ENCODE results near the gene MYBPC2.
A peak's percentile ranks its signal among the peaks of the same experiment; 100 is the strongest.

Gene MYBPC2

DNA sequence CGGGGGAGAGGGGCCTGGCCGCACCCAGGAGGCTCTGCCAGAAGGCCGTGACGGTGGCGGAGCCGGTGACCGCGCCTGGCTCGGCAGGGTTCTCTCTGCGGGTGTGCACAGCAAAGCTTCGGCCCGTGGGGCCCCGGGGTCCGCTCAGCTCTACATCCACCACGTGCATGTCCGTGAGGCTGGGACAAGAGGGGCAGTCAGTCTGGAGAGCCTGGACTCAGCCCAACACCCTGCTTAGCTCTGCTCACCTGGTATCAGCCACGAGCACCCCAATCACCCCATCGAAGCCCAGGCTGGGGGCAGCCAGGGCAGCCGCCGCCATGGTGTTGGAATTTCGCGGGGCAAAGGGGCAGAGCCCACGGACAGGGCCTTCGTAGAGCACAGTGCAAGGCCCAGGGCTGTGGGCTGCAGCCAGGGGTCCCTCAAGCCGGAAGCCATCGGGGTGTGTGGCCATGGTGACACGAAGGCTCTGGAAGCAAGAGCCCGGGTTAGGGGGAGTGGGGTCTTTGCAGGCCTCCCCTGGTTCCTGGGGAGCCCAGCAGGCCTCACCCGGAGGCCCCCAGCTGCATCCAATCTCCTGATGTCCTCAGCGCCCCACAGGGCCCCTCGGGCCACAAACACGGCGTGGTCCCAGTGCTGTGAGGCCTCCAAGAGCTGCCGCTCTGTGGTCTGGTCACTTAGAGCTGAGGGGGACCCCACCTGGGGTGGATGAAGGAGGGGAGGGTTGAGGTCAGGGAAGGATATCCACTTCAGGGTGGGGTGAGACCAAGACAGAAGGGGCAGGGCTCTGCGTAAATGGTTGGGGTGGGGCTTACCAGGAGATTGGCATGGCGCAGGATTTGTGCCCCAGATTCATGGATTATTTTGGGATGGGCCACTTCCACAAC is 79.7 kb downstream of the MYBPC2 start:
- no peaks in the 10 kb centered on the region for H3K27me3 ChIP-seq (ENCODE audit: insufficient read depth, insufficient read length)
- peak overlapping the region; percentile 85 for H3K9ac ChIP-seq (ENCODE audit: insufficient read length, low read depth)
- TF ChIP-seq ZNF274 (IDR thresholded peaks at IDR 0.05; ENCODE audit: low read depth, low read length) = no peak
- TF ChIP-seq YY1 (IDR thresholded peaks at IDR 0.05; ENCODE audit: insufficient read depth, insufficient read length) = no peak
- no peak for TF ChIP-seq SUZ12 (IDR thresholded peaks at IDR 0.05; ENCODE audit: extremely low read depth, insufficient read depth, insufficient read length)
- H3K36me3 ChIP-seq (ENCODE audit: insufficient read depth, insufficient read length, low read length) = peaks cover 3% of the 10 kb centered on the region
- no peaks in the 10 kb centered on the region for H3K9me3 ChIP-seq (ENCODE audit: insufficient read depth, low read length)
- H3K4me1 ChIP-seq (ENCODE audit: insufficient read depth, insufficient read length) = peaks cover 20% of the 10 kb centered on the region
- H3K4me3 ChIP-seq (ENCODE audit: insufficient read length, low read depth) = peak overlapping the region; percentile 42
- no peak for DNase-seq (ENCODE audit: low read depth, low spot score)

DNA sequence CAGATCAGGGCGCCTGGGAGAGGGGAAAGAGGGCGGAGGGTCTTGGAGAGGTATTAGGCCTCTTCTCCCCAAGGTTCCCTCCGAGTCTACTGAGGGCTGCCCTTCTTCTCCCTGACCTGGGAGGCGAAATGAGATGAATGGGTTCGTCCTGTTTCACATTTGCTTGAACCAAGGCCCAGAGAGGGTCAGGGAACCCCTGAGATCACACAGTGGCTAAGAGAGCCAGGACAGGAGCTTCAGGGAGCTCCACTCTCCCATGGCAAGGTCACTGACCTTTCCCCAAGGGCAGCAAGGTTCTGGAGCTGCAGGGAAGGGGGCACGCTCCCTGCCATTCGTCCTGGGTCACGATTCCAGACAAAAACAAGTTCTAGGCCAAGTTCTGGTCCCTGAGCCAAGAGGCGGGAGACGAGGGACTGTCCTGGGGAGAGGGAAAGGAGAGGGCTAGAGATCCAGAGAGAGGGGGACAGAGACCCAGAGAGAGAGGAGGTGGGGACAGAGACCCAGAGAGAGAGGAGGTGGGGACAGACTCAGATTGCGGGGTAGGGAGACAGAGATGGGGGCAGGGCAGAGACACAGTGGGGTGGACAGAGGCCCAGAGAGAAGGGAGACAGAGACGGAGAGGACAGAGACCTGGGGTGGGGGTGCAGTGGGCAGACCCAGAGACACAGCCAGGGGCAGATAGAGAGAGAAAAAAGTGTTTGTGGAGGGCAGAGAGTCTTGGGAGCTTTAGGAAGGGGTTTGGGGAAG is 80.5 kb downstream of the MYBPC2 start:
- Histone ChIP-seq H3K36me3 (ENCODE audit: insufficient read depth, insufficient read length, low read length) (peaks cover 11% of the 10 kb centered on the region), H3K27me3 (ENCODE audit: insufficient read depth, insufficient read length) (no peaks in the 10 kb centered on the region), H3K4me1 (ENCODE audit: insufficient read depth, insufficient read length) (peaks cover 20% of the 10 kb centered on the region), H3K9me3 (ENCODE audit: insufficient read depth, low read length) (no peaks in the 10 kb centered on the region), H3K4me3 (ENCODE audit: insufficient read length, low read depth) (no peak overlapping the region), H3K9ac (ENCODE audit: insufficient read length, low read depth) (peak overlapping the region; percentile 32)
- no peak for TF ChIP-seq YY1 (IDR thresholded peaks at IDR 0.05; ENCODE audit: insufficient read depth, insufficient read length)
- no peak for TF ChIP-seq ZNF274 (IDR thresholded peaks at IDR 0.05; ENCODE audit: low read depth, low read length)
- no peak for TF ChIP-seq SUZ12 (IDR thresholded peaks at IDR 0.05; ENCODE audit: extremely low read depth, insufficient read depth, insufficient read length)
- DNase-seq (ENCODE audit: low read depth, low spot score) = no peak

DNA sequence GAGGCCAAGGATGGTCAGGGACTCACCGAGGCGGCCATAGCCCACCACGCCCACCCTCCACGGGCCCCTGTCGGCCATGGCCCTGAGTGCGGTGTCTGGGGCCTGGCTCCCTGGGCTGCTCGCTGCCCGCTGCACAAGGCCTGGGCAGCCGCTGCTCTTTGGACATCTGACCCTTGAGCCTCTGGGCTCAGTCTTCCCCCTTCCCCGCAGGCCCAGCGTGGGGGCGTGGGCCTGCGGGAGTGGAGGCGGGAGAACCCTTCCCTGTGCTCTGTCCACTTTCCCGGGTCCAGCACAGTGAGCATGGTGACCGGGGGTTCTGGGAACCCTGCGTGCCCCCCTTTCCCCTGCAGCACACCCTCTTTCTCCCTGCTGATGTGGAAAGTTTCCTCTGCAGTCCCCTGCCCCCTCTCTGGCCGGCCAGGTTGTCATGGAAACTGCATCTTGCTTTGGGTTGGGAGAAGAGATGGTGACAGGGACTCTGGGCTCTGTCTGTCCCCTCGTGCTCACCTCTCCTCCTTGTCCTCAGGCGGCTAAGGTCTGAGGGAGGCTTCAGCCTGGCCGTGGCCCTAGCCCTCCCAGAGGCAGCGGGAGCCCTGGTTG is 81.2 kb downstream of the MYBPC2 start, which contains the start of gene ASPDH:
ASPDH (minus strand) TSS at position 168 of the 600 bp plus-strand sequence; CDS start at position 78, 90 bp downstream.
- Histone ChIP-seq H3K9me3 (ENCODE audit: insufficient read depth, low read length) (no peaks in the 10 kb centered on the region), H3K4me3 (ENCODE audit: insufficient read length, low read depth) (no peak within 1 kb of the TSS), H3K27me3 (ENCODE audit: insufficient read depth, insufficient read length) (no peaks in the 10 kb centered on the region), H3K9ac (ENCODE audit: insufficient read length, low read depth) (peak within 1 kb of the TSS; percentile 32), H3K36me3 (ENCODE audit: insufficient read depth, insufficient read length, low read length) (peaks cover 18% of the 10 kb centered on the region), H3K4me1 (ENCODE audit: insufficient read depth, insufficient read length) (peaks cover 19% of the 10 kb centered on the region)
- no peak for DNase-seq (ENCODE audit: low read depth, low spot score)
- TF ChIP-seq ZNF274 (IDR thresholded peaks at IDR 0.05; ENCODE audit: low read depth, low read length) (no peak), SUZ12 (IDR thresholded peaks at IDR 0.05; ENCODE audit: extremely low read depth, insufficient read depth, insufficient read length) (no peak), YY1 (IDR thresholded peaks at IDR 0.05; ENCODE audit: insufficient read depth, insufficient read length) (no peak)

DNA sequence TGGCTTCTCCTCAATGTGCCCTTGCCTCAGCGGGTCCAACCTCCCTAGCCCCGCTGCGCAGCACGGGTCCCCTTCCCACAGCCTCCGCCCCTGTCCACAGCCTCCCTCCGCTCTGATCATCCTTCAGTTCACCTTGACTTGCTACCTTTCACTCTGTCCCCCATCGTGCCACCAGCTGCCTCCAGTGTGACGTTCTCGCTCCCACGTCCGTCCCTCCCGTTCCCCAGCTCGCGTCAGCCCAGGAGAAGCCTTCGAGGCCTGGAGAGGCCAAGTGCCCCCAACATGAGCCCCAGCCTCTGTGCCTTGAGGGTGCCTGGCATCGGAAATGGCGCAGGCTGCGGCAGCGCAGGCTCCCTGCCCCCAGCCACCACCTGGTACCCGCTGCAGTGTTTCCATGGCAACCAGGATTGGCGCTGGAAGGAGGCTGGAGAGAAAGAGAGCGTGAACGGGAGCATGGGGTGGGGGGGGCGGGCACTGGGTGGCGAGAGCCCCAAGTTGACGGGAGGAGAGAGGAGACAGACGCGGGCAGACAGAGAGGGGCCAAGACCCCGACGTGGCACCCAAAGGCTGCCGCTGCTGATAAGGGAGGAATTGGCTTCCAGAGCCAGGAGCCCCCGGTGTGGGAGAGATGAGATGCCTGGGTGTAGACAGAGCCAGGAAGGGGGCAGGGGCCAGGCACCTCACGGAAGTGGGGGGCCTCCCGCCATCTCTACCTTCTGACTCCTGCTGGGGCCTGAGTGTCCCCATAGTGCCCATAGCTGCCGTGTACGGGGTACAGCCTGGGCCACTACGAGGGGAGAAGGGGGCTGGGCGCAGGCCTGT is 81.9 kb downstream of the MYBPC2 start:
- Histone ChIP-seq H3K9ac (ENCODE audit: insufficient read length, low read depth) (no peak overlapping the region), H3K4me3 (ENCODE audit: insufficient read length, low read depth) (no peak overlapping the region), H3K4me1 (ENCODE audit: insufficient read depth, insufficient read length) (peaks cover 19% of the 10 kb centered on the region), H3K9me3 (ENCODE audit: insufficient read depth, low read length) (no peaks in the 10 kb centered on the region), H3K27me3 (ENCODE audit: insufficient read depth, insufficient read length) (no peaks in the 10 kb centered on the region), H3K36me3 (ENCODE audit: insufficient read depth, insufficient read length, low read length) (peaks cover 22% of the 10 kb centered on the region)
- no peak for DNase-seq (ENCODE audit: low read depth, low spot score)
- TF ChIP-seq YY1 (IDR thresholded peaks at IDR 0.05; ENCODE audit: insufficient read depth, insufficient read length) (no peak), SUZ12 (IDR thresholded peaks at IDR 0.05; ENCODE audit: extremely low read depth, insufficient read depth, insufficient read length) (no peak), ZNF274 (IDR thresholded peaks at IDR 0.05; ENCODE audit: low read depth, low read length) (no peak)

DNA sequence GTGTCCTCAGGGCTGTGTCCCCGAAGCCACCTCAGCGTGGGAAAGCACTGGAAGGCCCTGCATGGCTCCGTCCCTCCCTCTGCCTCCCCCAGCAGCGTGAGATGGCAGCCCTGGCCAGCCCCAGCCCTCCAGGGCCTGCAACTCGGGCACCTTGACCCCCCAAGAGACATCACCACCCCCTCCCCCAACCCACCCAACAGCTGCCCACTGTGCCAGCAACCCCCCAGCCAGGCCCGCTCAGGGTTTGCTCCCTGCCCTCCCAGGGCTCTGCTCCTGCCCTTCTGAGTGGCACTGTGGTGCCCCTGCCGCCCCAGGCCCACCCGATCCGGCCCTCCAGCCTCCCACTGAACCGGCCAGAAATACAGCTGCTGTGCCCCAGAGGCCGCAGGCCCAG is 82.5 kb downstream of the MYBPC2 start:
- no peaks in the 10 kb centered on the region for H3K27me3 ChIP-seq (ENCODE audit: insufficient read depth, insufficient read length)
- no peak overlapping the region for H3K4me3 ChIP-seq (ENCODE audit: insufficient read length, low read depth)
- no peak overlapping the region for H3K9ac ChIP-seq (ENCODE audit: insufficient read length, low read depth)
- no peaks in the 10 kb centered on the region for H3K9me3 ChIP-seq (ENCODE audit: insufficient read depth, low read length)
- TF ChIP-seq ZNF274 (IDR thresholded peaks at IDR 0.05; ENCODE audit: low read depth, low read length) (no peak), SUZ12 (IDR thresholded peaks at IDR 0.05; ENCODE audit: extremely low read depth, insufficient read depth, insufficient read length) (no peak), YY1 (IDR thresholded peaks at IDR 0.05; ENCODE audit: insufficient read depth, insufficient read length) (no peak)
- H3K4me1 ChIP-seq (ENCODE audit: insufficient read depth, insufficient read length) = peaks cover 16% of the 10 kb centered on the region
- H3K36me3 ChIP-seq (ENCODE audit: insufficient read depth, insufficient read length, low read length) = peaks cover 22% of the 10 kb centered on the region
- DNase-seq (ENCODE audit: low read depth, low spot score) = no peak

All from NT2/D1 (cell line).